HepG2 (cell line): ENCODE data around the gene TUBA1C. TPM values are rescaled to one million over a fixed set of nuclear protein-coding genes. Genes with fewer than 3 reads are reported as not detected.
A peak's percentile ranks its signal among the peaks of the same experiment; 100 is the strongest.

ENCODE experiments used
- ATAC-seq: fragments of 200-7000 bp; cut with Tn5 transposase; 3 replicates; pipeline ENCODE4 v1.9.1; 2020; ENCODE audit warnings: mild to moderate bottlenecking, moderate library complexity
- BruUV-seq: library from RNA; stranded (reverse); fragments of 400-500 nt; replicated peaks from 2 replicates; lab custom pipeline; 2021; lab: Mats Ljungman, UMichigan
- CTCF ChIA-PET: fragments of 300-600 bp; formaldehyde crosslinking; extraction: SDS; loops from one replicate; lab custom pipeline; 2021; ENCODE audit warnings: low total read pairs, inconsistent platforms, low intra/inter-chr PET ratio; lab: Yijun Ruan, JAX
- POLR2A ChIA-PET: fragments of 350-600 bp; sonication (Branson Sonifier 250); formaldehyde crosslinking; loops from one replicate; lab custom pipeline; 2020; ENCODE audit warnings: antibody characterized with exemption, inconsistent platforms; lab: Yijun Ruan, JAX
- DNase-seq: peaks from one replicate; pipeline ENCODE4 v3.0.0-alpha.2; 2015; ENCODE audit warnings: low spot score
- FAIRE-seq: peaks from 3 replicates; lab custom pipeline; 2011; peaks lifted over from hg19 to GRCh38; lab: Jason Lieb, UNC
- H2AFZ ChIP-seq: one replicate; pipeline ENCODE4 v1.6.1; 2011; ENCODE audit warnings: low read length, inconsistent platforms
- H3K27ac ChIP-seq: fragments of 300-600 bp; 3 replicates; pipeline ENCODE4 v1.8.0; 2011; ENCODE audit warnings: mixed run types, mild to moderate bottlenecking, mixed read lengths, low read length, inconsistent platforms; ENCODE audit not compliant: insufficient read depth; ENCODE audit errors: extremely low read length
- H3K27me3 ChIP-seq, 2 experiments: fragments of 200-600 bp in 1 of 2; 2 replicates in 1 of 2; 3 replicates in 1 of 2; pipeline versions ENCODE4 v1.6.0 to v1.8.0; 2011; ENCODE audit warnings: low read length in 2 of 2, mild to moderate bottlenecking in 2 of 2, moderate library complexity in 2 of 2, inconsistent platforms in 1 of 2; ENCODE audit not compliant: insufficient read depth in 2 of 2, control insufficient read depth in 1 of 2
- H3K36me3 ChIP-seq, 2 experiments: fragments of 200-600 bp in 1 of 2; replicated peaks in 1 of 2; 2 replicates in 1 of 2; 3 replicates in 1 of 2; pipeline versions ENCODE4 v1.5.1 to v1.8.0; 2011; ENCODE audit warnings: low read length in 2 of 2, inconsistent platforms in 1 of 2; ENCODE audit not compliant: insufficient read depth in 2 of 2, control insufficient read depth in 1 of 2
- H3K4me1 ChIP-seq: 2 replicates; pipeline ENCODE4 v1.5.1; 2012; ENCODE audit warnings: low read length, inconsistent platforms; ENCODE audit not compliant: insufficient read depth
- H3K4me2 ChIP-seq: 2 replicates; pipeline ENCODE4 v1.6.0; 2011; ENCODE audit warnings: low read depth, low read length, inconsistent platforms
- H3K4me3 ChIP-seq, 3 experiments: fragments of 200-600 bp in 1 of 3; sonication (generic), shearing (Covaris generic) in 1 of 3; replicated peaks in 1 of 3; 2 replicates each; pipeline ENCODE4 v1.5.1; 2011 to 2016; ENCODE audit warnings: low read length in 3 of 3, inconsistent platforms in 2 of 3, low read depth in 2 of 3, mild to moderate bottlenecking in 2 of 3, control low read depth in 1 of 3, mixed read lengths in 1 of 3; ENCODE audit not compliant: insufficient read depth in 1 of 3
- H3K79me2 ChIP-seq: one replicate; pipeline ENCODE4 v1.6.1; 2011; ENCODE audit warnings: low read length, inconsistent platforms; ENCODE audit not compliant: insufficient read depth
- H3K9ac ChIP-seq: 2 replicates; pipeline ENCODE4 v1.6.0; 2011; ENCODE audit warnings: mild to moderate bottlenecking, low read depth, low read length, inconsistent platforms; ENCODE audit not compliant: insufficient read depth
- H3K9me3 ChIP-seq: 2 replicates; pipeline ENCODE4 v1.5.1; 2012; ENCODE audit warnings: mild to moderate bottlenecking, low read length
- H4K20me1 ChIP-seq: 2 replicates; pipeline ENCODE4 v1.6.0; 2011; ENCODE audit warnings: inconsistent platforms, mild to moderate bottlenecking, low read length, moderate library complexity; ENCODE audit not compliant: insufficient read depth
- IKZF1 ChIP-seq: fragments of 450-650 bp; IDR thresholded peaks from 2 replicates; pipeline ENCODE4 v1.7.1; 2016
- KDM5A ChIP-seq: fragments of 200-600 bp; sonication (generic); IDR thresholded peaks from 2 replicates; pipeline ENCODE4 v1.7.0; 2018; ENCODE audit warnings: antibody characterized with exemption, mild to moderate bottlenecking, low read length, borderline replicate concordance
- POLR2AphosphoS2 ChIP-seq: IDR thresholded peaks from 2 replicates; pipeline ENCODE4 v1.6.1; 2011; ENCODE audit warnings: low read depth, low read length, improper control_type of control experiment
- POLR2AphosphoS5 ChIP-seq: IDR thresholded peaks from 2 replicates; pipeline ENCODE4 v1.6.1; 2012; ENCODE audit warnings: low read depth, low read length
- POLR2G ChIP-seq: fragments of 200-400 bp; formaldehyde crosslinking; IDR thresholded peaks from 2 replicates; pipeline ENCODE4 v1.6.1; 2018; ENCODE audit warnings: mild to moderate bottlenecking, low read depth, low read length, moderate library complexity
- RBFOX2 ChIP-seq: fragments of 200-400 bp; formaldehyde crosslinking; IDR thresholded peaks from 2 replicates; pipeline ENCODE4 v1.6.1; 2017; ENCODE audit warnings: low read depth, mild to moderate bottlenecking, low read length
- ZNF616 ChIP-seq: sonication (generic); formaldehyde crosslinking; IDR thresholded peaks from 2 replicates; pipeline ENCODE4 v1.5.0; 2020; ENCODE audit warnings: low read depth, mild to moderate bottlenecking, missing genetic modification reagents
- ZNF746 ChIP-seq: sonication (generic); formaldehyde crosslinking; IDR thresholded peaks from 2 replicates; pipeline ENCODE4 v1.8.0; 2022; ENCODE audit warnings: mild to moderate bottlenecking, missing genetic modification reagents
- WGBS: methylation state at CpG from one replicate; pipeline ENCODE4 v1.1.6; 2017; ENCODE audit warnings: low lambda C conversion rate; 5-methylcytosine and 5-hydroxymethylcytosine counted together
- in situ Hi-C: cut with HindIII; loops from 2 replicates; pipeline ENCODE4 v1.10.0; 2017; ENCODE audit warnings: low pct_unique_long_range_greater_than_20kb; ENCODE audit not compliant: extremely low pct_ligation_motif_present
- intact Hi-C: fragments of 100-400 bp; cut with micrococcal nuclease; formaldehyde crosslinking; loops from one replicate; pipeline ENCODE4 v1.10.0; 2022; ENCODE audit not compliant: unreplicated experiment
- polyA plus RNA-seq, 8 experiments: library from polyadenylated mRNA; depleted of rRNA in 3 of 8; stranded (reverse) in 7 of 8; unstranded in 1 of 8; fragments of >200 nt; fragmentation: Illumina TruSeq in 4 of 8; extraction: Trizol in 4 of 8; gene quantifications; 2 replicates each; pipeline versions ENCODE4 v1.2.1 to v1.2.3, GENCODE V29; 2011 to 2016; ENCODE audit warnings: low read depth in 4 of 8, missing spikeins in 1 of 8, mixed read lengths in 1 of 8; ENCODE audit not compliant: insufficient read depth in 1 of 8
- total RNA-seq, 5 experiments: library from RNA; depleted of rRNA; stranded (reverse); fragments of >200 nt; fragmentation: Illumina TruSeq; extraction: Trizol; gene quantifications; 2 replicates each; pipeline ENCODE4 v1.2.3, GENCODE V29; 2016; ENCODE audit warnings: low read depth in 1 of 5
- TF ChIP-seq, protein P1 (sequence below): sonication (generic); formaldehyde crosslinking; IDR thresholded peaks from 2 replicates; pipeline ENCODE4 v1.4.0; 2020; ENCODE audit warnings: missing genetic modification reagents, borderline replicate concordance
- TF ChIP-seq, protein P2 (sequence below): sonication (generic); formaldehyde crosslinking; IDR thresholded peaks from 2 replicates; pipeline ENCODE4 v1.4.0; 2020; ENCODE audit warnings: missing genetic modification reagents
- TF ChIP-seq, protein P3 (sequence below): sonication (generic); formaldehyde crosslinking; IDR thresholded peaks from 2 replicates; pipeline ENCODE4 v1.8.1; 2023; ENCODE audit warnings: mild to moderate bottlenecking, inconsistent platforms, moderate library complexity, missing genetic modification reagents, borderline replicate concordance
- TF ChIP-seq, protein P4 (sequence below): sonication (generic); formaldehyde crosslinking; IDR thresholded peaks from 2 replicates; pipeline ENCODE4 v1.4.0; 2020; ENCODE audit warnings: missing genetic modification reagents, mild to moderate bottlenecking, borderline replicate concordance
- TF ChIP-seq, protein P5 (sequence below): sonication (generic); formaldehyde crosslinking; IDR thresholded peaks from 2 replicates; pipeline ENCODE4; 2020; ENCODE audit warnings: missing genetic modification reagents, mild to moderate bottlenecking, borderline replicate concordance

The TUBA1C gene
- total and polyA plus RNA-seq, 2 of the 13 experiments (the other 11 are each of a cell fraction or from before 2014, with no cell fraction given) = 693 to 1,075 TPM

DNA sequence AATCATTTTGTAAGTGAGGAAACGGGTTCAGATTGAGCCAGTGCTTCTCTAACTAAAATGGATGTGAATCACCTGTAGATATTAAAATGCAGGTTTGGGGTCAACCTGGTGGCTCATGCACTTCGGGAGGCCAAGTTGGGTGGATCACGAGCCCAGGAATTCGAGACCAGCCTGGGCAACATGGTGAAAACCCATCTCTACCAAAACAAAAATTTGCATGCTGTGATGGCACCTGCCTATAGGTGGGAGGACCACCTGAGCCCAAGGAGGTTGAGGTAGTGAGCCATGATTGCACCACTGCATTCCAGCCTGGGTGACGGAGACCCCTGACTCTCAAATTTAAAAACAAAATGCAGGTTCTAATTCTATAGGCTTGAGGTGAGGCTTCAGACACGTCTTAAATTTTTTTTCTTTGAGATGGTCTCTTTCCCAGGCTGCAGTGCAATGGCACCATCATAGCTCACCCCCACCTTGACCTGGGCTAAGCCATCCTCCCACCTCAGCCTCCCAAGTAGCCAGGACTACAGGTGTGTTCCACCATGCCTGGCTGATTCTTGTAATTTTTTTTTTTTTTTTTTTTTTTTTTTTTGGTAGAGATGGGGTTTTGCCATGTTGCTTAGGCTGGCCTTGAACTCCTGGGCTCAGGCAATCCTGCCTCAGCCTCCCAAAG, 9.0 kb downstream of the TUBA1C start:
- H3K4me2 ChIP-seq = no peak overlapping the region
- whole genome bisulfite sequencing = 98% methylated on average over 5 of the region's 6 CpGs
- H3K4me3 ChIP-seq = no peak overlapping the region
- peaks cover 3% of the 10 kb centered on the region for H3K79me2 ChIP-seq
- ATAC-seq (no peak), FAIRE-seq (no peak), DNase-seq (no peak)
- H3K9ac ChIP-seq = no peak overlapping the region
- H3K9me3 ChIP-seq = no peaks in the 10 kb centered on the region
- ChIA-PET POLR2A (interaction anchor here (0.8 to 7.0 kb wide), 2 partner anchors 7 to 16 kb away, joined by 3 to 56 read pairs; no protein-coding TSS in a partner anchor), CTCF (no interaction called here)
- intact Hi-C loops = no loop called here
- H3K27ac ChIP-seq = no peak overlapping the region
- BruUV-seq = no TSS peak
- no peak overlapping the region for H2AFZ ChIP-seq
- in situ Hi-C loops = no loop called here
- peaks cover 22% of the 10 kb centered on the region for H3K4me1 ChIP-seq
- H3K27me3 ChIP-seq = peaks cover 2% of the 10 kb centered on the region in 2 experiments; a peak in 1 of 5 replicates
- H4K20me1 ChIP-seq = peaks cover 38% of the 10 kb centered on the region
- peaks cover 15 to 39% of the 10 kb centered on the region in 2 experiments for H3K36me3 ChIP-seq
- TF ChIP-seq, protein P1, sequence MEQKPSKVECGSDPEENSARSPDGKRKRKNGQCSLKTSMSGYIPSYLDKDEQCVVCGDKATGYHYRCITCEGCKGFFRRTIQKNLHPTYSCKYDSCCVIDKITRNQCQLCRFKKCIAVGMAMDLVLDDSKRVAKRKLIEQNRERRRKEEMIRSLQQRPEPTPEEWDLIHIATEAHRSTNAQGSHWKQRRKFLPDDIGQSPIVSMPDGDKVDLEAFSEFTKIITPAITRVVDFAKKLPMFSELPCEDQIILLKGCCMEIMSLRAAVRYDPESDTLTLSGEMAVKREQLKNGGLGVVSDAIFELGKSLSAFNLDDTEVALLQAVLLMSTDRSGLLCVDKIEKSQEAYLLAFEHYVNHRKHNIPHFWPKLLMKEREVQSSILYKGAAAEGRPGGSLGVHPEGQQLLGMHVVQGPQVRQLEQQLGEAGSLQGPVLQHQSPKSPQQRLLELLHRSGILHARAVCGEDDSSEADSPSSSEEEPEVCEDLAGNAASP (CRISPR knock-in tag) = no peak
- TF ChIP-seq RBFOX2 (peak; percentile 53; the same call in 1 of the 2 replicates), KDM5A (no peak), POLR2AphosphoS5 (peak; percentile 27), POLR2AphosphoS2 (0 out of 2 replicates have a peak, but pooled peaks have one; percentile 40), POLR2G (peak; percentile 80; the same call in 1 of the 2 replicates), ZNF616 (no peak), IKZF1 (no peak), ZNF746 (CRISPR knock-in tag) (no peak)
- TF ChIP-seq, protein P2, sequence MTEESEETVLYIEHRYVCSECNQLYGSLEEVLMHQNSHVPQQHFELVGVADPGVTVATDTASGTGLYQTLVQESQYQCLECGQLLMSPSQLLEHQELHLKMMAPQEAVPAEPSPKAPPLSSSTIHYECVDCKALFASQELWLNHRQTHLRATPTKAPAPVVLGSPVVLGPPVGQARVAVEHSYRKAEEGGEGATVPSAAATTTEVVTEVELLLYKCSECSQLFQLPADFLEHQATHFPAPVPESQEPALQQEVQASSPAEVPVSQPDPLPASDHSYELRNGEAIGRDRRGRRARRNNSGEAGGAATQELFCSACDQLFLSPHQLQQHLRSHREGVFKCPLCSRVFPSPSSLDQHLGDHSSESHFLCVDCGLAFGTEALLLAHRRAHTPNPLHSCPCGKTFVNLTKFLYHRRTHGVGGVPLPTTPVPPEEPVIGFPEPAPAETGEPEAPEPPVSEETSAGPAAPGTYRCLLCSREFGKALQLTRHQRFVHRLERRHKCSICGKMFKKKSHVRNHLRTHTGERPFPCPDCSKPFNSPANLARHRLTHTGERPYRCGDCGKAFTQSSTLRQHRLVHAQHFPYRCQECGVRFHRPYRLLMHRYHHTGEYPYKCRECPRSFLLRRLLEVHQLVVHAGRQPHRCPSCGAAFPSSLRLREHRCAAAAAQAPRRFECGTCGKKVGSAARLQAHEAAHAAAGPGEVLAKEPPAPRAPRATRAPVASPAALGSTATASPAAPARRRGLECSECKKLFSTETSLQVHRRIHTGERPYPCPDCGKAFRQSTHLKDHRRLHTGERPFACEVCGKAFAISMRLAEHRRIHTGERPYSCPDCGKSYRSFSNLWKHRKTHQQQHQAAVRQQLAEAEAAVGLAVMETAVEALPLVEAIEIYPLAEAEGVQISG (CRISPR knock-in tag) = 0 out of 2 replicates have a peak, but pooled peaks have one; percentile 16
- TF ChIP-seq, protein P3, sequence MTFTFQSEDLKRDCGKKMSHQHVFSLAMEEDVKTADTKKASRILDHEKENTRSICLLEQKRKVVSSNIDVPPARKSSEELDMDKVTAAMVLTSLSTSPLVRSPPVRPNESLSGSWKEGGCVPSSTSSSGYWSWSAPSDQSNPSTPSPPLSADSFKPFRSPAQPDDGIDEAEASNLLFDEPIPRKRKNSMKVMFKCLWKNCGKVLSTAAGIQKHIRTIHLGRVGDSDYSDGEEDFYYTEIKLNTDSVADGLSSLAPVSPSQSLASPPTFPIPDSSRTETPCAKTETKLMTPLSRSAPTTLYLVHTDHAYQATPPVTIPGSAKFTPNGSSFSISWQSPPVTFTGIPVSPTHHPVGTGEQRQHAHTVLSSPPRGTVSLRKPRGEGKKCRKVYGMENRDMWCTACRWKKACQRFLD (CRISPR knock-in tag) = no peak
- TF ChIP-seq, protein P4, sequence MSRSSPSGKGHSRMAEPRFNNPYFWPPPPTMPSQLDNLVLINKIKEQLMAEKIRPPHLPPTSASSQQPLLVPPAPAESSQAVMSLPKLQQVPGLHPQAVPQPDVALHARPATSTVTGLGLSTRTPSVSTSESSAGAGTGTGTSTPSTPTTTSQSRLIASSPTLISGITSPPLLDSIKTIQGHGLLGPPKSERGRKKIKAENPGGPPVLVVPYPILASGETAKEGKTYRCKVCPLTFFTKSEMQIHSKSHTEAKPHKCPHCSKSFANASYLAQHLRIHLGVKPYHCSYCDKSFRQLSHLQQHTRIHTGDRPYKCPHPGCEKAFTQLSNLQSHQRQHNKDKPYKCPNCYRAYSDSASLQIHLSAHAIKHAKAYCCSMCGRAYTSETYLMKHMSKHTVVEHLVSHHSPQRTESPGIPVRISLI (CRISPR knock-in tag) = 0 out of 2 replicates have a peak, but pooled peaks have one; percentile 15
- TF ChIP-seq, protein P5, sequence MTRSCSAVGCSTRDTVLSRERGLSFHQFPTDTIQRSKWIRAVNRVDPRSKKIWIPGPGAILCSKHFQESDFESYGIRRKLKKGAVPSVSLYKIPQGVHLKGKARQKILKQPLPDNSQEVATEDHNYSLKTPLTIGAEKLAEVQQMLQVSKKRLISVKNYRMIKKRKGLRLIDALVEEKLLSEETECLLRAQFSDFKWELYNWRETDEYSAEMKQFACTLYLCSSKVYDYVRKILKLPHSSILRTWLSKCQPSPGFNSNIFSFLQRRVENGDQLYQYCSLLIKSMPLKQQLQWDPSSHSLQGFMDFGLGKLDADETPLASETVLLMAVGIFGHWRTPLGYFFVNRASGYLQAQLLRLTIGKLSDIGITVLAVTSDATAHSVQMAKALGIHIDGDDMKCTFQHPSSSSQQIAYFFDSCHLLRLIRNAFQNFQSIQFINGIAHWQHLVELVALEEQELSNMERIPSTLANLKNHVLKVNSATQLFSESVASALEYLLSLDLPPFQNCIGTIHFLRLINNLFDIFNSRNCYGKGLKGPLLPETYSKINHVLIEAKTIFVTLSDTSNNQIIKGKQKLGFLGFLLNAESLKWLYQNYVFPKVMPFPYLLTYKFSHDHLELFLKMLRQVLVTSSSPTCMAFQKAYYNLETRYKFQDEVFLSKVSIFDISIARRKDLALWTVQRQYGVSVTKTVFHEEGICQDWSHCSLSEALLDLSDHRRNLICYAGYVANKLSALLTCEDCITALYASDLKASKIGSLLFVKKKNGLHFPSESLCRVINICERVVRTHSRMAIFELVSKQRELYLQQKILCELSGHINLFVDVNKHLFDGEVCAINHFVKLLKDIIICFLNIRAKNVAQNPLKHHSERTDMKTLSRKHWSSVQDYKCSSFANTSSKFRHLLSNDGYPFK (CRISPR knock-in tag) = no peak
